ENCODE data around the gene RSPH1.

GRCh38 chr21:42448686-42449085 lies 47.3 kb downstream of the RSPH1 start:
- no peak for TF ChIP-seq CTCF (conservative IDR thresholded peaks at IDR 0.05)
- TF ChIP-seq ZFX (IDR thresholded peaks at IDR 0.05) = no peak

Data from C4-2B (cell line).